Keratinocyte (primary cell): ENCODE measurements around the gene MYL5.
"Not testable (repeated sequence)": the region's sequence is repeated elsewhere in the genome, so short reads cannot be mapped to it uniquely, and the experiment has no call there.

ENCODE experiments used
- EZH2 ChIP-seq: IDR thresholded peaks from one replicate; pipeline ENCODE4 v1.6.1; 2012; ENCODE audit warnings: inconsistent platforms, mild to moderate bottlenecking, low read length, moderate library complexity
- TF ChIP-seq, protein P1 (sequence below), 3 experiments: IDR thresholded peaks in 1 of 3; conservative IDR thresholded peaks in 1 of 3; optimal IDR thresholded peaks in 1 of 3; 2 replicates in 2 of 3; 3 replicates in 1 of 3; pipeline versions ENCODE3 to v1.5.1; 2011; ENCODE audit warnings: low read length in 3 of 3, mild to moderate bottlenecking in 3 of 3, moderate library complexity in 2 of 3, control low read depth in 1 of 3, inconsistent platforms in 1 of 3; ENCODE audit not compliant: insufficient read depth in 2 of 3; ENCODE audit errors: extremely low read depth in 1 of 3

GRCh38 chr4:642366-642765 lies 32.0 kb upstream of the MYL5 start:
- TF ChIP-seq EZH2: not testable (repeated sequence)
- TF ChIP-seq, protein P1, sequence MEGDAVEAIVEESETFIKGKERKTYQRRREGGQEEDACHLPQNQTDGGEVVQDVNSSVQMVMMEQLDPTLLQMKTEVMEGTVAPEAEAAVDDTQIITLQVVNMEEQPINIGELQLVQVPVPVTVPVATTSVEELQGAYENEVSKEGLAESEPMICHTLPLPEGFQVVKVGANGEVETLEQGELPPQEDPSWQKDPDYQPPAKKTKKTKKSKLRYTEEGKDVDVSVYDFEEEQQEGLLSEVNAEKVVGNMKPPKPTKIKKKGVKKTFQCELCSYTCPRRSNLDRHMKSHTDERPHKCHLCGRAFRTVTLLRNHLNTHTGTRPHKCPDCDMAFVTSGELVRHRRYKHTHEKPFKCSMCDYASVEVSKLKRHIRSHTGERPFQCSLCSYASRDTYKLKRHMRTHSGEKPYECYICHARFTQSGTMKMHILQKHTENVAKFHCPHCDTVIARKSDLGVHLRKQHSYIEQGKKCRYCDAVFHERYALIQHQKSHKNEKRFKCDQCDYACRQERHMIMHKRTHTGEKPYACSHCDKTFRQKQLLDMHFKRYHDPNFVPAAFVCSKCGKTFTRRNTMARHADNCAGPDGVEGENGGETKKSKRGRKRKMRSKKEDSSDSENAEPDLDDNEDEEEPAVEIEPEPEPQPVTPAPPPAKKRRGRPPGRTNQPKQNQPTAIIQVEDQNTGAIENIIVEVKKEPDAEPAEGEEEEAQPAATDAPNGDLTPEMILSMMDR (optimal IDR thresholded peaks at IDR 0.05 in 1 of 3, IDR thresholded peaks at IDR 0.05 in 1 of 3, conservative IDR thresholded peaks at IDR 0.05 in 1 of 3; ENCODE audit: extremely low read depth in 1 of 3, insufficient read depth in 2 of 3, low read length in 3 of 3): not testable (repeated sequence)
